8988T (cell line): ENCODE results near the gene COG4.
"Not testable (repeated sequence)": the region's sequence is repeated elsewhere in the genome, so short reads cannot be mapped to it uniquely, and the experiment has no call there.

Experiments used
- DNase-seq: peaks from one replicate; pipeline ENCODE4 v3.0.0; 2011

COG4 gene

DNA sequence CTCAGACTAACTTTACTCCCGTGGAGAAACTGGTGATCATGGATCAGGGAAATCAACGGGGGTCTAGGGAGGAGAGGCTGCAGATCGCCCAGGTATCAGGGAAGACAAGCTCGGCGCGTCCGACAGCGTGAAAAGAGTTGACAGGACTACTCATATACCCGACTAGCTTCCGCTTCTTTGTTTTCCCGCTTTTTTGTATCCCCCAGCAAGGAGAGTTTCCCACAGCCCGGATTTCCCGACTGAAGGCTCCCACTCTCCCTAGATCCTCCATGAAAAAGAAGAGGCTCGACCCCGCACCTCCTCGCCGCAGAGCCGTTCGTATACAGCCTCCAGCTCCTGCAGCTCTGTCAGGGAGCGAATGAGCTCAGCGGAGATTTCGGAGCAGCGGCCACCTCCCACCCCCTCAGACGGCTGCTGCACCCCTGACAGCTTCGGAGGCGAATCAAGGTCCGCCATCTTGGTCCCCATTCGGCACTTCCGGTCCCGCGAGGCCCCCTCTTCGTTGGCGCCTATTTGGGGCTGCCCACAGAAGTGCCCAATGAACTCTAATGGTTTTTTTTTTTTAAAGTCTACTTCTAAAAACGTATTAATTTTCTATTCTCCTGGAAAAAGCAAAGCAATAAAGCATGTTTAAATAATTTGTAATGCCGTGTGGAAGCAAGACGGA is at the start of gene COG4:
COG4 (minus strand) TSS at position 479 of the 667 bp plus-strand sequence; CDS start at position 468, 11 bp downstream.
- peak; percentile 77 for DNase-seq

DNA sequence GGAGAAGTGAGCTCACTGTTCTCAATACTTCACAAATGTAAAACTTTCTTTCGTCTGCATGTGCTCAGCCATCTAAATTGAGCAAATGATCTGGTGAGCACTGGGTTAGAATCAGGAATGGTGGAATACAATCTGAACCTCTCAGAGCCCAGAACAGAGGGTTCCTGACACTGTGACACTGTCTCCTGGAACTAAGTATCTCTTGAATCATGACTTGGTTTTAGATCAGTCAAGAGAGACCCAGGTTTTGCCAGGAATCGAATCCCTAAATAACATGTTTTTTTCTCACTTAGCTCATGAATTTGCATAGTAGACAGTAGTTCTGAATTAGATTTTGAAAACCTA is 49.5 kb upstream of the COG4 start:
- DNase-seq = no peak

DNA sequence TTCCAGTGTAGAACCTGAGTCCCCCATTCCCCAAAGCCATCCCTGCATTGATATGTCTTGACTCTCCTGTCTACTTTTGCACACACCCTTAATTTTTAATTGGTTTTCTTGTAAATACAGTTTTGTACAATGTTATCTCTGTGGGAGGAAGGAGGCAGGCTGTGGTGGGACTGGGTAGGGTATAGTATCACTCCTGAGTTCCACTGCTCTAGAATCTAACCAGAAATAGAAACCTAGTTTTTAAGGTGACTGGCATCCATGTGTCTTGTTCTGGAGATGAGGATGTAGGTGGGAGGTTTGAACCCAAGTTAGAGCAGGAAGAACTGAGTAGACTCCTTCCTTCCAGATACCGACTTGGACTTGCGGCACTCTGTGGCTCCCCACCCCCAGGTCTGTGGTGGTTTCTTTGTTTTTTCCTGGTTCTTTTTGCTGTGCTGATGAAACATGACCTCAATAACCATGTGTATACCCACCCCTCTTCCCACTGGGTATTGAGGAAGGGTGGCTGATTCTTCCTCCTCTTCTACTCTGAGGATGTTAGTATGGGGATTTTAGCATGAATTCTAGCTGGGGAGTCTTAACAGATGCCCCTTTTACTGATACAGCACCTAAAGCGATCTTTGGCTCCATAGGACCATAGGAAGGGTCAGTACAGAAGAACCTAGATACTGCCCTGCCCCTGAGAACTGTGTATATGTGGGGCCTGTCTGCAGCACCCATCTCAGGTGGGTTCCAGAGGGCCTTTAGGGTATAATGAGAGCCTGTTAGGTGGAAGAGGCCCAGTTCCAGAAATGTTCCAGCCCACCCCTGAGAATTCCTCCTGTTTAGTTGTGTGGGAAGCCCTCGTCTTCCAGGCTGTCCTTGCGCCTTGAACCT is 48.9 kb upstream of the COG4 start:
- no peak for DNase-seq

DNA sequence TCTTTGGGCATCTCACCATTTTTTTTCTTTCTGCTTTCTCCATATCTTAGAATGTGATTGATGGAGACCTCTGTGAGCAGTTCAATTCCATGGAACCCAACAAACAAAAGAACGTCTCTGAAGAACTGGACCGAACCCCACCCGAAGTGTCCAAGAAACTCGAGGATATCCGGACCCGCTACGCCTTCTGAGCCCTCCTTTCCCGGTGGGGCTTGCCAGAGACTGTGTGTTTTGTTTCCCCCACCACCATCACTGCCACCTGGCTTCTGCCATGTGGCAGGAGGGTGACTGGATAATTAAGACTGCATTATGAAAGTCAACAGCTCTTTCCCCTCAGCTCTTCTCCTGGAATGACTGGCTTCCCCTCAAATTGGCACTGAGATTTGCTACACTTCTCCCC is 48.3 kb upstream of the COG4 start:
- no peak for DNase-seq

DNA sequence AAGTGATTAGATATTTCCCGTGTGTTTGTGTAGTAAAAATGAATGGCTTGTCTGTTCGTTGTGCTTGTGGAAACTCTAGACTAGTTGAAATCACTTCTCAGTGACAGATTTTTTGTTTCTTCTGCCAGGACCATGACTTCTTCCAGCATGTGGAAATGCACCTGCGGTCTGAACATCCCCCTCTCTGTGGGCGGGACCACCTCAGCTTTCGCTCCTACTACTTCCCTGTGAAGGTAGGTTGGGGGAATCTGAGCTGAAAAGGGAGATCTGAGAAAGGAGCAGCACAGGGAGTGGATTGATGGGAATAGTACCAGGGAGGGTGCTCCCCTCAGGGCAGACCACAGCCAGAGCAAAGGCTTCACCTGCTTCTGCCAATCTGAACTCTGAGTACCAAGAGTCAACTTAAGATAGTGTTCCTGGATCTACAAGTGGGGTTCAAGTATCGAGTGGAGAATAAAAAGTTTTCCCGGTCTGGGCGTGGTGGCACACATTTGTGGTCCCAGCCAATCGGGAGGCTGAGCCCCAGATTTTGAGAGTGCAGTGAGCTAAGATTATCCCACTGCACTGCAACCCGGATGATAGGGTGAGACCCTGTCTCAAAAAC is 47.7 kb upstream of the COG4 start:
- no peak for DNase-seq

DNA sequence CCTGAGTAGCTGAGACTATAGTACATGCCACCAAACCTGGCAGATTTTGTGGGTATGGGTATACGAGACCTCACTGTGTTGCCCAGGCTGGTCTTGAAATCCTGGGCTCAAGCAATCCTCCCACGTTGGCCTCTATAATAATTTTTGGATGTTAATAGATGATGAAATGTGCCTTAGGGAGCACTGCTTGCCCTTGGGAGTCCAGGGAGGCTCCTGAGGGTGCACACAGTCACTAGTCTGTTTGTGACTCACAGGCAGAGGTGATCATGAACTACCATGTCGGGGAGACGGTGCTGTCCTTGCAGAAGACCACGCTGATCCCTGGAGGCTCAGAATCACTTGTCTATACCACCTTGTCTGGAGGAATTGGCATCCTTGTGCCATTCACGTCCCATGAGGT is 46.4 kb upstream of the COG4 start:
- no peak for DNase-seq

DNA sequence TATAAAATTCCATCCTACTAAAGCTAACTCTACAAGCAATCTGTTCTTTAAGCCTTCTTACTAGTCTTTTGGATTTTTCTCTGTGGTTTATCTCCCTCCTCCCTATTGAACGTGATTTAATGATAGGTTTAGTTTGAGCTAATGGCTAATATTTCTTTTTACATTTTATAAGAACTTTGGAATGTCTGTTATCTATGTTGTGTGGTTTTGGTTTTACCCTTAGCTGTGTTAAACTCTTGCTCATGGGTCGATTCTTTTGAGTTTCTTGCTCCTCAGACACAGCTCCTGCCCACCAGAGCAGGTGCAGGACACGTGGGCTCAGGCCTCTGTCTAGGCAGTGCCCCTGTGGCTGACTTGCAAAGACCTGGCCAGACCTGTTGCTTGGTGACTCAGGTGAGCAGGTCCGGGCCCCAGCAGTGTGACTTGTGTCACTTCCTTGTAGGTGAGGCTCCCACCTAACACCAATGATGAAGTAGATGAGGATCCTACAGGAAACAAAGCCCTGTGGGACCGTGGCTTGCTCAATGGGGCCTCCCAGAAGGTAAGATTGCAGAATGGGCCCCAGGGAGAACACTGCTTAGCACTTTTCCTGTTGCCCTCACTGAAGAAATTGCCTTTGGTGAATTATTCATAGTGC is 45.4 kb upstream of the COG4 start:
- DNase-seq = no peak

DNA sequence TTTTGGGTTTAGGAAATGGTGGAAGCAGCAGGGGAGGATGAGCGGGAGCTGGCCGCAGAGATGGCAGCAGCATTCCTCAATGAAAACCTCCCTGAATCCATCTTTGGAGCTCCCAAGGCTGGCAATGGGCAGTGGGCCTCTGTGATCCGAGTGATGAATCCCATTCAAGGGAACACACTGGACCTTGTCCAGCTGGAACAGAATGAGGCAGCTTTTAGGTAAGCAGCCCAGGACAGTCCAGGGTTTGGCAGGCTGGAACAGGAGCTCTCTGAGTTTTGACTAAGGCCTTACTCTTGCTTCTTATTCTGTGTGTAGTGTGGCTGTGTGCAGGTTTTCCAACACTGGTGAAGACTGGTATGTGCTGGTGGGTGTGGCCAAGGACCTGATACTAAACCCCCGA is 41.7 kb upstream of the COG4 start:
- DNase-seq = no peak

DNA sequence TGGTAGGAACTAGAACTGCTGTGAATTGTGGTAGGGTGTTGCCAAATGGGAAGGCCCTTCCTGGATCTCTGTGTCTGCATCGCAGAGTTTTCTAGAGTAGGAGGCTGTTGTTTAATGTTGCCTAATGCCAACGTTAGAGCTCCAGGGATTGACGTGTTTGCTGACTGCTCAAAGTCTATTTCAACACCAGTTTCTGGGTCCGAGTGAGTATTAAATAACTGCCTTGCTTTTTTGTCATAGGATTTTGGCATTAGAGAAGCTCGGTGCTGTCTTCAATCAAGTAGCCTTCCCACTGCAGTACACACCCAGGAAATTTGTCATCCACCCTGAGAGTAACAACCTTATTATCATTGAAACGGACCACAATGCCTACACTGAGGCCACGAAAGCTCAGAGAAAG is 40.3 kb upstream of the COG4 start:
- no peak for DNase-seq

DNA sequence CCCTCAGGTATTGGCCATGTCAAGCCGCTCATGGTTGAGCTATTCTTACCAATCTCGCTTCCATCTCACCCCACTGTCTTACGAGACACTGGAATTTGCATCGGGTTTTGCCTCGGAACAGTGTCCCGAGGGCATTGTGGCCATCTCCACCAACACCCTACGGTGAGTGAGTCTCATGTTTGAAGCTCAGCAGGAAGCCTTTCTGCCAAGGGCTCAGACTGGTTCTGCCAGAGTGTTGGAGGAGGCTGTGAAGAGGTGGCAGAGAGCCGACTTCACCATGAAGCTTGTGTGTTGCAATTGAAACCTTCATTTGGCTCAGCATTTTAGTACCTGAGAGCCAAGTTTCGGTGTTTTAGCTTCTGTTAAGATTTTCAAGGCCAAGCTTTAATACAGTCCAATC is 38.3 kb upstream of the COG4 start:
- DNase-seq = no peak

DNA sequence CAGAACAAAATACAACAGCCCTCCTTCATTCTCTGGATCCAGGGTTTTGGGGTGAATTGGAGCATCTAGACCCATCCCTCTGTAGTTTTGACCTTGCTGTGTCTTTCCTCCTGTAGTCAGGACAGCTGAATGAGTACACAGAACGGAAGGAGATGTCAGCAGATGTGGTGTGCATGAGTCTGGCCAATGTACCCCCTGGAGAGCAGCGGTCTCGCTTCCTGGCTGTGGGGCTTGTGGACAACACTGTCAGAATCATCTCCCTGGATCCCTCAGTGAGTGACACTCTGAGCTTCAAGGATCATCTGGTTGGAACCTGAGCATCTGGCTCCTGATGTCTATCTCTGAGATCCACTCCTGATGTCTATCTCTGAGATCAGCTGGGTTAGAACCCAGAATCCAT is 32.7 kb upstream of the COG4 start:
- no peak for DNase-seq

DNA sequence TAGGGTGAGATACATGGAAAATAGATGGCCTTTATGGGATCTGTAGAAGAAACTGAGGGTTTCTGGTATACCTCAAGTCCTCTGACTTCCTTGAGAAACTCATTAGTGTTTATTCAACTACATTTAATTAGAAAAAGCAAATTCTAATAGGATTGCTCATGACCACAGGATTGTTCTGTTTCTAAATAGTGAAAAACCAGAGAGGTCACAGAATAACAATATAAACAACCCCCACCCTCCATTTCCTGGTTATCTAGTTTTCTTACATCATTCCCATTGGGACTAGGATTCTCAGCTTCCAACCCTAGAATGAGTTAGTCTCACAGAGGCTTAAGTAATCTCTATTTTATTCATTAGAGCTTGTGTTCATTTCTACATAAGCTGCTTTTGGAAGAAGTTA is 30.3 kb upstream of the COG4 start:
- no peak for DNase-seq

DNA sequence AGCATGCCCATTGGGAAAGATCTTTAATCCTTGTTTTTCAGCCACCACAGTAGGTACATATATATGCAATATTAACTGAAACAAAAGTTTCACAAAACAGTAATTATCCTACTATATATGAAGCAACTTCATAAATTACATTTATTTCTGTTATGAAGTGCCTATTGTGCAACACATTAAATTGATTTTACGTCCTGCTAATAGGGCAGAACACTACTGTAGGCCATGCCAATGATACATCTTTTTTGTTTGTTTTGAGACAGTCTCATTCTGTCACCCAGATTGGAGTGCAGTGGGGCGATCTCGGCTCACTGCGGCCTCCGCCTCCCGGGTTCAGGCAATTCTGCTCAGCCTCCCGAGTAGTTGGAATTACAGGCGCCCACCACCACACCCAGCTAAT is 29.3 kb upstream of the COG4 start:
- no peak for DNase-seq

DNA sequence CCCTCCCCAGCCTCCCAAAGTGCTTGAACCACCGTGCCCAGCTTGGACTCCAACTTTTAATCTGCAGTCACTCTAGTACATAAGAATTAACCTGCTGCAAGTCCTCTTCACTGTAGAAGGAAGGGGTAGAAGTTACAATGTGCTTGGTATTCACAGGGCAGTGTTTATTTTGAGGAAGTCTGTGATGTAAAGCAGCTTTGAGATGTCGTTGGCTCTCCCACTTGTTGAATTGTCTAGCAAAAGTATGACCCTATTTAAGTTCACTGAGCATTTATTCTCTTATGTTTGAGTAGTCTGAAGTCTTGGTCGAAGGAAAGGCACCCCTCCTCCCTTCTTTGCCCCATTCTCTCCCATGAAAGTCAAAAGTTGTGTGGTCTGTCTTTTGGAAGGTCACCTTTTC is 28.4 kb upstream of the COG4 start:
- no peak for DNase-seq

DNA sequence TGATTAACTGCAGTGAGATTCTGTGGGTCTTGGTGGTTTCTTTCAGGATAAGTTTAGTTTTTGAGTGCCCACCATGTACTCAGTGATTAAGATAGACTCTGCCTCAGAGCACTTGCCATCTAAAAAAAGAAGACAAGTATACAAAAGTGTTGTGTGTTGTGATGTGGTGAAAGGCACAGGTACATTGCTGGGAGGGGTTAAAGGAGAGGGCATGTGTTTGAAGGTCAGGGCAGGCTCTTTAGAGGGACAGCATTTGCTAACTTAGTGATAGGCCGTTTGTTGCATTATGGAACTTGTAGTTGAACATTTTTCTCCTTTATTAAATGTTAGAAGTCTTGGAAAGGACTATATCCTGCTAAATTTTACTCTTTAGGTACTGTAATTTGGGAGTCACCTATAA is 26.7 kb upstream of the COG4 start:
- no peak for DNase-seq

DNA sequence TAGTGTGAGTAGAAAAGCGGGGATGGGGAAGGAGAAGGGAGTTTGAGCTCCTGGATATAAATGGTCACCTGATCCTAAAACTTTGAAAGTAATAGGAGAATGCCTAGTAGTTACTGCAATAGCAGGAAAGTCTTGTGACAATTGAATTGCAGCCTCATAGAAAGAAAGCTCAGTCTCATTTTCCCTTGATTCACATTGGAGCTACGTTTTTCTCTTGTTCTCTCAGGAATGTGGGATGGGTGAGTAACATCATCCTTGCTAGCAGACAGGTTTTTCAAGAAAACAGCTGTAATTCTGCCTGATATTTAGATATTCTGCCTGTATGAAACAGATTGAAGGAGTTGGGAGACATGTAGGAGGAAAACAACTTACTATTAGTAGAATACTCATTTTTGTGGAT is 25.6 kb upstream of the COG4 start:
- no peak for DNase-seq

DNA sequence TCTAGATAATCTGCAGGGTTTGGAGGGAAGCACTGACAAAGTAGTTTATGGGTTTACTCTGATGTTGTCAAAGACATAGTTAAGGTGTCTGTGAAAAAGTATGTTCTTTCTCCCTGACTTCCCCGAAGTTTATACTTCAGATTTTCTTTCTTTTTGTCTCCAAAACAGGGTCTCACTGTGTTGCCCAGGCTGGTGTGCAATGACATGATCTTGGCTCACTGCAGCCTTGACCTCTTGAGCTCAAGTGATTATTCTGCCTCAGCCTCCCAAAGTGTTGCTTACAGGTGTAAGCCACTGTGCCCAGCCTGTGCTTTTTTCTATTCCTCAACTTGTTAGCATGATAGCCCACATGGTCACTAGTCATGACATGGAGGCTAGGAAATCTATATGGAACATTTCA is 21.2 kb upstream of the COG4 start:
- no peak for DNase-seq

DNA sequence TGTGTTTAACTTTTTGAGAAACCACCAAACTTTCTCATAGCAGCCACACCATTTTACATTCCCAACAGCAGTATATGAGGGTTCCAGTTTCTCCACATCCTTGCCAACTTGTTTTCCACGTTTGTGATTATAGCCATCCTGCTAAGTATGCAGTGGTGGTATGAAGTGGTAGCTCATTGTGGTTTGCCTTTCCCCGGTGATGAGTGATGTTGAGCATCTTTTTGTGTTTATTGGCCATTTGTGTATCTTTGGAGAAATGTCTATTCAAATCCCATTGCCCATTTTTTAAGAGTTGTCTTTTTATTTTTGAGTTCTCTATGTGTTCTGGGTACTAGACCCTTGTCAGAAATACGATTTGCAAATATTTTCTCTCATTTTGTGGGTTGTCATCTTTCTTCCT is 17.6 kb upstream of the COG4 start:
- DNase-seq = no peak

DNA sequence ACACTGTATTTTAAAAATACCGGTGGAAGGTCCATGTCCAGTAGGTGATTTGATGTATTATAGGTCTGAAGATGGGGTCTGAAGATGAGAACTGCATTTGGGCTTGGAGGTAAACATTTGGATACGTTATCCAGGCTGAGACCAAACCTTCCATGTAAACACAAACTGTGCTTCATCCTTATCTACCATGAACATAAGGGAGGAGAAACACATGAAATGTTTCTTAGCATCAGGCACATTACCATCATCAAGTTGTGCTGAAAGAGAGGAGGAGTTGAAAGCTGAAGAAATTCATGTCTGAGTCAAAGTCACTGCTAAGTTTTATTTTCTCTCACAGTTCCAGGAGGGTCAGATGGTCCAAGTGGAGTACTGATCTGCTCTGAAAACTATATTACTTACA is 11.6 kb upstream of the COG4 start:
- no peak for DNase-seq

DNA sequence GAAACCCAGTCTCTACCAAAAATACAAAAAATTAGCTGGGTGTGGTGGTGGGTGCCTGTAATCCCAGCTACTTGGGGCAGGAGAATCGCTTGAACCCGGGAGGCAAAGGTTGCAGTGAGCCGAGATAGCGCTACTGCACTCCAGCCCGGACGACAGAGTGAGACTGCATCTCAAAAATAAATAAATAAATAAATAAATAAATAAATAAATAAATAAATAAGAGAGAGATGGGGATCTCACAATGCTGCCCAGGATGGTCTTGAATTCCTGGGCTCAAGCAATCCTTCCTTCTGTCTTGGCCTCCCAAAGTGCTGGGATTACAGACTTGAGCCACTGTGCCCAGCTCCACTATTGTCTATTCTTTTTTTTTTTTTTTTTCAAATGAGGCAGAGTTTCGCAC is 6.6 kb upstream of the COG4 start:
- not testable (repeated sequence) for DNase-seq

DNA sequence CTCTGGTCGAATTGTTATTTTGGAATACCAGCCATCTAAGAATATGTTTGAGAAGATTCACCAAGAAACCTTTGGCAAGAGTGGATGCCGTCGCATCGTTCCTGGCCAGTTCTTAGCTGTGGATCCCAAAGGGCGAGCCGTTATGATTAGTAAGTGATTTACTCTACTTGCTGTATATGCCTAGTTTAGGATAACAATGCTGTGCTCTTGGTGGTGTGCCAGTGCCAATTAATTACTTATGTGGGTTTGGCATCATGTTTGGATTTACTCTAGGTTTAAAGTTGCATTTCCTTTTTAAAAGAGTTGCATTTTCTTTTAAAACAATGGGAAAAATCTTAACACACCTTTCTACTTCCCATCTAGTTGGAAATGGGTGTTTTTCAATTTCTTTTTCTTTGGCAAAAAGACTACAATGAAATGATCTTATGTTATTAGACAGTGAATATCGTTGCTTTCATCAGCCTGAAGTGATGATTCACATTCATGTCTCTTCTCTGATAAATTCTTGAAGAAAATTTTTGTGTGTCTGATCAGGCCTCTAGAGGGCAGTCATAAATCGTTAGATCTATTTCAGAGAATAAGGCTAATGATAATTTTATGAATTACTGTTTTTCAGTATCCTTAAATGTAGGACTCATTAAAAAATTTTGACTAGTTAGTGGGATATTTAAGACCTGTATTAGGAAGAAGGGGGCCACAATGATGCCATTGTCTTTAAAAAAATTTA is 5.9 kb upstream of the COG4 start:
- peak; percentile 48 for DNase-seq

DNA sequence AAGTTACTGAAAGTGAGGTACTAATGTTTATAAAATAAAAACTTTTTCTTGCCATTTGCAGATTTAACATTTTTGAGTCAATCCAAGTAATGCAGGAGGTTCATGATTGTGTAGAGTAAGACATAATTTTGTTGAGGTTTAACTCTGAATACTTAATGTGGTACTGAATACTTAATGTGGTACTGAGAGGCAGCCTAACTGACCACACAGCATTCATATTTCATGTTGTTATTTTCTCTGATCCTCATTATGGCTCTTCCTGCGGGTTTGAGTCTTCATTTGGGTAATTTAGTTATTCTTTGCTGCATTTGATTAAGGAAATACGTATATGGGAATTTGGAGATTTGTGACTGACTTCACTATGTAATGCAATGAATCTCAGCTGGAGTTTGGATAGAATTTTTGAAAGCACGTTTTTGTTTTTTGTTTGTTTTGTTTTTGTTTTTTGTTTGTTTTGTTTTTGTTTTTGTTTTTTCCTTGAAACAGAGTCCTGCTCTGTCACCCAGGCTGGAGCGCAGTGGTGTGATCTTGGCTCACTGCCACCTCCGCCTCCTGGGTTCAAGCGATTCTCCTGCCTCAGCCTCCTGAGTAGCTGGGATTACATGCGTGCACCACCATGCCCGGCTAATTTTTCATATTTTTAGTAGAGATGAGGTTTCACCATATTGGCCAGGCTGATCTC is 4.1 kb upstream of the COG4 start:
- DNase-seq = no peak

DNA sequence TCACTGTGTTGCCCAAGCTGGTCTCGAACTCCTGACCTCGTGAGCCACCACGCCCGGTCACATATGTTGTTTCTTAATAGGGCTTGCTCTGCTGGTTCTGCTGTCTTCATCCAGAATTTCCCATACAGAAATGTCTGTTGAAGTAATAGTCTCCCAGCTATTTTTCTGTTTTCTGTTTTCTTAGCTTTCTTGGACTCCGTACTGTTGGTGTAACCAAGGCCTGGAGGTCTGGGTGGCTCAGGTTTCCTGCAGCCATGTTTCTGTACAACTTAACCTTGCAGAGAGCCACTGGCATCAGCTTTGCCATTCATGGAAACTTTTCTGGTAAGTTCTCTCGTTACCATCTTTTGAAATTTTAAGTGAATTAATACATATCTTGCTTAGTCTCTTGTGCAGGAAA is 3.0 kb upstream of the COG4 start:
- DNase-seq = no peak
